ENCODE data around the gene FAM107B.

- TF ChIP-seq CTCF (IDR thresholded peaks at IDR 0.05) (no peak), EP300 (IDR thresholded peaks at IDR 0.05) (no peak), POLR2A (IDR thresholded peaks at IDR 0.05) (no peak)
These were observed 168.1 kb downstream of the FAM107B start for GRCh38 chr10:14606633-14607032.
